Epidermal melanocyte (primary cell): Measurements from ENCODE around the gene POLR3G.

Experiments
- DNase-seq: peaks from one replicate; pipeline ENCODE4 v3.0.0; 2011; ENCODE audit warnings: low spot score; ENCODE audit not compliant: insufficient read length

Gene POLR3G

DNA sequence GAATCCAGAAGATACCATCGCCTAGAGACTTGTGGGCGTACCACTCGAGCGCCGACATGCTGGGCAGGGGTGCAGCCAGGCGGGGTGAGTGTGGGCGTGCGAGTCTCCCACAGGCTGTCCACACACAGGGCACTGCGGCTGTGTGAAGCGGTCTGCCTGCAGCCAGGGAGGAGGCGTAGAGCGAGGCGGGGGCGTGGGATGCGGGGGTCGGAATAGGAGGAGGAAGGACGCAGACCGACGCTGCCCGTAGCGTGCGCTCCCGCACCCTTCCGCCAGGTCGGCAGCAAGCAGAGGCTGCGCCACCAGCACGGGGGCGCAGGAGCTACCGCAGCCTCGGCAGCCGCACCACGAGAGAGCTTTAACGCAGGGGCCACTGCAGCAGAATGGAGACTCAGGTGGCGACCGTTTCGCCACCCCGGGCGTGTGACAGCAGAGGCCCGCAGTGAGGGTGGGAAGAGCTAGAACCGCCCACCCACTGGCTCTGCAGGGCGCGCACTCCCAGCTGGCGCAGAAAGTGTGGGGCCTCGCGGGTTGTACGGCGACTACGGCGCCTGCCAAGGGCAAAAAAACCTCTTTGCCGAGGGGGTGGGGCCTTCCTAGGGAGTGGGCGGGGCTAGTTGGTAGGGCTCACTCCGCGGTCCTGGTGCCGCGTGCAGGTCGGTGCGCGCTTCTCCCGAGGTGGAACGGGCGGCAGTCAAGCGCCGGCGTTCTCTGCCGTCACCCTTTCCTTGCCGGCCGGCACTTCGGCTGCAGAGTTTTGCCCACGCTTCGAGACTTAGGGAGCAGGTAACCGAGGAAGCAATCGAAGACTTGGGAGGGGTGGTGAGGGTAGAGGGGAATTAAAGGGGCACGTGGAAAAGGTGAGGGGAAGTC is at the start of gene POLR3G, which contains the start of gene MBLAC2:
Gene POLR3G (plus strand): TSS at position 630 of the 873 bp plus-strand sequence. CDS start 10,704 bp downstream, outside the sequence.
Gene MBLAC2 (minus strand): TSS at position 537 of the 873 bp plus-strand sequence. CDS start 479 bp downstream, at position 58.
- DNase-seq = peak; percentile 49

- DNase-seq = no peak
Measured at GRCh38 chr5:90434116-90434714, 40.4 kb upstream of the POLR3G start.

GRCh38 chr5:90437663-90438062 is 37.0 kb upstream of the POLR3G start:
- DNase-seq = no peak

- DNase-seq = no peak
Measured at GRCh38 chr5:90438100-90438499, 36.6 kb upstream of the POLR3G start.

GRCh38 chr5:90440644-90441043 is 34.0 kb upstream of the POLR3G start:
- DNase-seq = no peak

GRCh38 chr5:90446961-90447360 is 27.7 kb upstream of the POLR3G start:
- DNase-seq = no peak

GRCh38 chr5:90461288-90461687 is 13.4 kb upstream of the POLR3G start:
- no peak for DNase-seq

- DNase-seq = no peak
Measured at GRCh38 chr5:90472783-90473395, 1.8 kb upstream of the POLR3G start.

DNA sequence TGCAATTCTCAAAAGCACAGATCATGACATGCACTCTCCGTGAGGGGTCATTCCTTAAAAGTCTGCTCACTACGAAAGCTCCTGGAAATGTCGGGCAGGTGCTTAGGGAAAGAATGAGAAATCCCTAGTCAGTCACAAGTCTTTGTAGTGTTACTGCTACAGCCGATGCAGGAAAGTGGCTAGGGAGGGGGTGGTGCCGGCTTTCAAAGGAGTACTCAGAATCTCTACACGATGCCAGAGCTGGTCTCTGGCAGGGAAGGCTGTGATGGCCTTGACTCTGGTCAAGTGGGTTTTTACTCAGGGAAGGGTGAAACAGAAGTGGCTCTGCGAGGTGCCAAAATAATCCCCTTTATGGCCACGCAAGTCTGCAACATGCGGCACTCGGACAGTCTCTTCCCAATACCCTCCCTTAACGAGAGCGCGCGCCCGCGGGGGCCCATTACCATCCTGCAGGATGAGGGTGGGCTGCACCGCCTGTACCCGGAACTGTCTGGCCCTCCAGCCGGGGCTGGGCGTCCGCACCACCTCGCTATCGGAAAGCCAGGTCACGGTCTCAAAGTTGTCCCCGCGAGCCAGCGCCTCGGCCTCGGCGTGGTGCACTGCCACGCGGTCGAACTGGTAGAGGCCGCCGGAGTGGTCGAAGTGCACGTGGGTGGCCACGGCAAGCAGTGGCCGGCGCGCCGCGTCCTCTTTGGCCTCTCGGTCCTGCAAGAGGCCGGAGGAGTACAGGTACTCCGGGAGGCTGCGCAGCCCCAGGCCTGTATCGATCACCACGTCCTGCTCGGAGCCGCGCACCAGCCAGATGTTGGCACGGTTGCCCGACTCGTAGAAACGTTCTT is 1.0 kb upstream of the POLR3G start:
- no peak for DNase-seq

DNA sequence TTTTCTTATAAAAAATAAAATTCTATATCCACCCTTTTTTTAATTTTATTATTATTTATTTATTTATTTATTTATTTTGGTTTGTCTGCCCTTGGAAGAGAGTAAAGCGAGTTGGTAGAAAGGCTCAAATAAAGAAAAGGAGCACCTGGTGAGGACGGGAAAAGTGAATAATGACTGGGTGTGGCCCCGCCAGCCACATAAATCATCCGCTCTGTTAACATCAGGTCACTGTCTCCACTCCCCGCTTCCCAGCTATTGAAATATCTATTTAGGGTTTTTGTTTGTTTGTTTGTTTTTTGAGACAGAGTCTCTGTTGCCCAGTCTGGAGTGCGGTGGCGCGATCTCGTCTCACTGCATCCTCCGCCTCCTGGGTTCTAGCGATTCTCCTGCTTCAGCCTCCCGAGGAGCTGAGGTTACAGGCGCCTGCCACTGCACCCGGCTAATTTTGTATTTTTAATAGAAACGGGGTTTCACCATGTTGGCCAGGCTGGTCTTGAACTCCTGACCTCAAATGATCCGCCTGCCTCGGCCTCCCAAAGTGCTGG is 844 bp downstream of the POLR3G start:
- no peak for DNase-seq

GRCh38 chr5:90476391-90476790 is 1.7 kb downstream of the POLR3G start:
- DNase-seq = no peak

- no peak for DNase-seq
Measured at GRCh38 chr5:90477073-90477472, 2.4 kb downstream of the POLR3G start.

- no peak for DNase-seq
Measured at GRCh38 chr5:90477621-90478215, 3.1 kb downstream of the POLR3G start.

DNA sequence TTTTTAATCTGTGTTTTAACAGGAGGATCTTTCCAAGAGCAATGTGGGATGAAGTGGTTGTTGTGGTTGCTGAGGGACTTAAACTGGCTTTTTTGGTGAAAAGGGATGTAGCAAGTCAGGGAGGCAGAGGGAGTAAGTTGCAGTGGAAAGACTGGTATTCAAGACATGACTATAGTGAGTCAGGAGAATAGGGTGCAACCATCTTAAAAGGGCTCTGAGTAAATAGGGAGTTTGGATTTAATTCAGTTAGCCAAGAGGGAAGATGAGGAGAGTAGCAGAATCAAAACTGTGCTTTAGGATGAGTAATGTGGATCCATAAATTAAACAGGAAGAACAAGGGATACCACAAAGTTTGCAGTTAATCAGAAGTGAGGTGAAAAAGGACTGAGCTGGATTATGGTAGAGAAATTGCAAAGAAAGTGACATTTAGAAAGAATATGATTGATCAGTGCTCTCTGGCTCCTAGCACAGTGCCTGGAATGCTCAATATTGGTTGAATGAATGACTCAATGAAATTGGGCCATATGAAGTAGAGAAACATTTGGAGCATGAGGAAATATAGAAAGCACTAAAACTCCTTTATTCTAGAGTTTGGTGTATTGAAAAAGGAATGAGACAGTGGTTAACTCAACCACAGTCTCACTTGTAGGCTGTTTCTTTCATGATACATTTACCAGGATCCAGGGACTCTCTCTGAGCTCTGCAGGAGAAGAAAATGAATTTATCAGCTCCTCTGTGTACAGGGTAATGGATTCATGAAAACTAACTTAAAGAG is 5.1 kb downstream of the POLR3G start:
- DNase-seq = no peak

- DNase-seq = no peak
Measured at GRCh38 chr5:90480699-90481098, 6.0 kb downstream of the POLR3G start.

GRCh38 chr5:90483206-90483605 is 8.5 kb downstream of the POLR3G start:
- no peak for DNase-seq

DNA sequence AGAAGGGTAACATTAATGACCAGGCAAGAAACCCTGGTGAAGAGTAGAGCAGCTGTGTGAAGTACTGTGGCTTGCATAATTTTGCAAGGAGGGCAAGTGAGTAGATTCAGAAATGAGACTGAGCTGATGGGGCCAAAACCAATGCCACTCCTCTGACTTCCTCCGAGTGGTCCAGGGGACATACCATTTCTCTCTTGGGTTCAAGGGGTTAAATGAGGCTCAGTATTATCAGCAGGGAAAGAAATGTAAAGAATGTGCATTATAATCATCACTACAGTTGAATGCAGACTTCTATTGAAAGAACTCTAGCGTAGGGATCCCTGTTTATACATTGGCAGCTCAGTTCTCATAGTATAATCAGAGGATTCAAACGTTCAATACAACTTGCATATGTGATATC is 9.9 kb downstream of the POLR3G start:
- no peak for DNase-seq

- DNase-seq = no peak
Measured at GRCh38 chr5:90488791-90489190, 14.1 kb downstream of the POLR3G start.

DNA sequence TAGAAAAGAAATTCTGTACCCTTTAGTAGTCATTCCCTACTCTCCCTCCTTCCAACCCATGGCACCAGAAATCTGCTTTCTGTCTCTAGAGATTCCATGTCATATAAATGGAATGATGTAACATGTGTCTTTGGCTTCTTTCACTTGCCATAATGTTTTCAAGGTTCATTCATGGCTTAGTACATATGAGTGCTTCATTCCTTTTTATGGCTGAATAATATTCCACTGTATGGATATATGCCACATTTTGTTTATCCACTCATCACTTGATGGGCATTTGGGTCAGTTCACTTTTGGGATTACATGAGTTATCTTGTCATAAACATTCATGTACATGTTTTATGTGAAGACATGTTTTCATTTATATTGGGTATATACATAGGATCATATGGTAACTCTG is 19.4 kb downstream of the POLR3G start:
- DNase-seq = no peak

DNA sequence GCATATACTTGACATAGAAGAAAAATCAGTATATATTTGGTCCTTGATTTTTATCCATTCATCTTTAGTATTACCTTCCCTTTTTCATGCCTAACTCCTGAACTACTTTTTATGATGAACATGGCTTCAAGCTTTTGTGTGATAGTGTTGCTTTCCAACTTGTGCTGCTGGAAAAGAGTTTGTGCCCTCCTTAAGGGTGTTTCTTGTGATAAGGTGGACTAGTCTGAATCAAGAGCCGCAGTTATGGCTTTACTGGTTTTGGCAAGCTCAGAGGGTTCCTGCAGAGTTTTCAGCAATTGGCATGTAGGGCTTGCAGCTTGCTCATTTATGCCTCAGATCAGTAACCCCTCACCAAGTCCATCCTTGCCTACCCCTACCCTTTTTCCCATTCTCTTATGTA is 20.5 kb downstream of the POLR3G start:
- DNase-seq = no peak
